Vagina (tissue), 2 donors: ENCODE results near the gene GLE1. TPM values are rescaled to one million over a fixed set of nuclear protein-coding genes. Genes with fewer than 3 reads are reported as not detected.
A peak's percentile ranks its signal among the peaks of the same experiment; 100 is the strongest.
"Not testable (repeated sequence)": the region's sequence is repeated elsewhere in the genome, so short reads cannot be mapped to it uniquely, and the experiment has no call there.

Experiments
- DNase-seq, 2 donors: peaks; one replicate each; pipeline ENCODE4 v3.0.0-alpha.2; 2017; ENCODE audit errors: extremely low spot score in 2 of 2
- H3K27ac ChIP-seq: fragments of 200-600 bp; sonication (generic); one replicate; pipeline ENCODE4 v1.5.1; 2019
- H3K27me3 ChIP-seq: fragments of 200-600 bp; sonication (generic); one replicate; pipeline ENCODE4 v1.5.1; 2019
- H3K36me3 ChIP-seq, 2 donors: fragments of 200-600 bp; sonication (generic); one replicate each; pipeline ENCODE4 v1.5.1; 2017 to 2019
- H3K4me1 ChIP-seq: fragments of 200-600 bp; sonication (generic); one replicate; pipeline ENCODE4 v1.5.1; 2019
- H3K4me3 ChIP-seq, 2 donors: fragments of 200-600 bp; sonication (generic); 1 replicate in 1 of 2; 2 replicates in 1 of 2; pipeline ENCODE4 v1.5.1; 2016 to 2019
- H3K9me3 ChIP-seq: fragments of 200-600 bp; sonication (generic); one replicate; pipeline ENCODE4 v1.5.1; 2019
- POLR2A ChIP-seq, 2 donors: fragments of 450-650 bp; IDR thresholded peaks; one replicate each; pipeline ENCODE4 v1.6.1; 2017; ENCODE audit warnings: antibody characterized with exemption in 2 of 2, mild to moderate bottlenecking in 2 of 2, moderate library complexity in 2 of 2
- POLR2AphosphoS5 ChIP-seq, 2 donors: sonication (generic); formaldehyde crosslinking; IDR thresholded peaks; one replicate each; pipeline ENCODE4 v1.9.0; 2017; ENCODE audit warnings: antibody characterized with exemption in 2 of 2, mild to moderate bottlenecking in 2 of 2, low read depth in 1 of 2; ENCODE audit not compliant: insufficient read depth in 1 of 2
- intact Hi-C: fragments of 100-400 bp; cut with DNase I; formaldehyde crosslinking; loops from one replicate; pipeline ENCODE4 v1.15.1; 2023
- total RNA-seq: library from RNA; depleted of rRNA; stranded (reverse); fragments of >200 nt; gene quantifications from one replicate; pipeline ENCODE4 v1.2.3, GENCODE V29; 2016
- TF ChIP-seq, protein P1 (sequence below), 3 experiments: fragments of 450-650 bp in 2 of 3; fragments of 200-600 bp in 1 of 3; sonication (generic) in 1 of 3; IDR thresholded peaks; one replicate each; pipeline ENCODE4 v1.5.1; 2017 to 2019; ENCODE audit warnings: antibody characterized with exemption in 3 of 3, mild to moderate bottlenecking in 2 of 3, moderate library complexity in 2 of 3

The GLE1 gene
- total RNA-seq, 1 donor from 2014 or later, result 20.9 TPM

DNA sequence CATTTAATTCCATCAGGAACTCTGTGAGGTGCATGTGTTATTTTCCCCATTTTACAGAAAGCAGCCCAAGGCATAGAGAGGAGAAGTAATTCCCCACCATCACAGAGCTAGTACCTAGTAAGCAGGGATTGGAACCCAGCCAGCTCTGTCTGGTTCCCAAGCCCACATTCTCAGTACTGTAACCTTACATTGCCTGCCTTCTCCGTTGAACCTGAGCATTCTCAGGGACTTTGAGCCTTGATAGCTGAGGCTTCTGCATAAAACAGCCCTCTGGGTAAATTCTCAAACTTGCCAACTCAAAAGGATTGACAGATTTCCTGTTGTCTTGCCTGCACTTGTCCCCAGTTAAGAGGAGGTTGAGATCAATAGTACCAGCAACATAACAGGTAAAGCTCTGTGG lies 9.2 kb upstream of the GLE1 start:
- DNase-seq, result no peak
- Histone ChIP-seq H3K27ac (no peak overlapping the region), H3K4me1 (peaks cover 8% of the 10 kb centered on the region), H3K27me3 (no peaks in the 10 kb centered on the region), H3K36me3 (peaks cover 0 to 55% of the 10 kb centered on the region in 2 donors), H3K4me3 (no peak overlapping the region), H3K9me3 (no peaks in the 10 kb centered on the region)
- intact Hi-C loops, result loop anchor here (10.0 kb wide), 1 partner anchor 60 kb away; no protein-coding TSS in a partner anchor
- TF ChIP-seq POLR2AphosphoS5 (IDR thresholded peaks at IDR 0.05; ENCODE audit: insufficient read depth in 1 of 2, low read depth in 1 of 2), result no peak
- TF ChIP-seq POLR2A (IDR thresholded peaks at IDR 0.05), result no peak
- TF ChIP-seq, protein P1, sequence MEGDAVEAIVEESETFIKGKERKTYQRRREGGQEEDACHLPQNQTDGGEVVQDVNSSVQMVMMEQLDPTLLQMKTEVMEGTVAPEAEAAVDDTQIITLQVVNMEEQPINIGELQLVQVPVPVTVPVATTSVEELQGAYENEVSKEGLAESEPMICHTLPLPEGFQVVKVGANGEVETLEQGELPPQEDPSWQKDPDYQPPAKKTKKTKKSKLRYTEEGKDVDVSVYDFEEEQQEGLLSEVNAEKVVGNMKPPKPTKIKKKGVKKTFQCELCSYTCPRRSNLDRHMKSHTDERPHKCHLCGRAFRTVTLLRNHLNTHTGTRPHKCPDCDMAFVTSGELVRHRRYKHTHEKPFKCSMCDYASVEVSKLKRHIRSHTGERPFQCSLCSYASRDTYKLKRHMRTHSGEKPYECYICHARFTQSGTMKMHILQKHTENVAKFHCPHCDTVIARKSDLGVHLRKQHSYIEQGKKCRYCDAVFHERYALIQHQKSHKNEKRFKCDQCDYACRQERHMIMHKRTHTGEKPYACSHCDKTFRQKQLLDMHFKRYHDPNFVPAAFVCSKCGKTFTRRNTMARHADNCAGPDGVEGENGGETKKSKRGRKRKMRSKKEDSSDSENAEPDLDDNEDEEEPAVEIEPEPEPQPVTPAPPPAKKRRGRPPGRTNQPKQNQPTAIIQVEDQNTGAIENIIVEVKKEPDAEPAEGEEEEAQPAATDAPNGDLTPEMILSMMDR (IDR thresholded peaks at IDR 0.05), result no peak

DNA sequence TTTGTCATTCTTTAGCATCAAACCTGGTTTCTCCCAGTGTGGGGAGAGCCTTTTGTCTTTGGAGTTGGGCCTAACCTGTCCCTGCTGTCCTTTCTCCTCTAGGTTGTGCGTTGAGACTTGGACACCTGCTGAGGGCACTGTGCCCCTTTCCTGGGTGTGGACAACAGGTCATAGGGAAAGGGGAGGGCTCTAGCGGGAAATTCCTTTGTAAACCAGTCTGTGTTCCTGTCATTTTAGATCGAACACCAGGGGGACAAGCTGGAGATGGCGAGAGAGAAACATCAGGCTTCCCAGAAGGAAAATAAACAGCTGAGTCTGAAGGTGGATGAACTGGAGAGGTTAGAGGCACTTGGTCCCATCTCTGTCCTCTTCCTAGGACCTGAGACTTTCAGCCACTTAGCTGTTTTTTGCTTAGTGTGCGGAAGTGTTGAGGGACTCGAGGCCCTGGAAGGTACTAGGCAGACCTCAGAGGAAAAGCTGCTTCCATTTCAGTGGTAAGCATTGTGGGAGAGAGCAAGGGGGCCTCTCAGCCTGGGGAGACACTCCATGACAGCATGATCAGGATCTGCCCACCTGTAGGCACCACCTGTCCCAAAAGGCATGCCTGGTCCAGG lies 8.6 kb upstream of the GLE1 start:
- Histone ChIP-seq H3K27me3 (no peaks in the 10 kb centered on the region), H3K27ac (no peak overlapping the region), H3K9me3 (no peaks in the 10 kb centered on the region), H3K4me3 (no peak overlapping the region), H3K36me3 (peaks cover 0 to 53% of the 10 kb centered on the region in 2 donors), H3K4me1 (peaks cover 8% of the 10 kb centered on the region)
- TF ChIP-seq POLR2A (IDR thresholded peaks at IDR 0.05), result no peak
- TF ChIP-seq POLR2AphosphoS5 (IDR thresholded peaks at IDR 0.05; ENCODE audit: insufficient read depth in 1 of 2, low read depth in 1 of 2), result no peak
- TF ChIP-seq, protein P1 (IDR thresholded peaks at IDR 0.05), result no peak
- intact Hi-C loops, result loop anchor here (10.0 kb wide), 1 partner anchor 61 kb away; no protein-coding TSS in a partner anchor
- no peak for DNase-seq

DNA sequence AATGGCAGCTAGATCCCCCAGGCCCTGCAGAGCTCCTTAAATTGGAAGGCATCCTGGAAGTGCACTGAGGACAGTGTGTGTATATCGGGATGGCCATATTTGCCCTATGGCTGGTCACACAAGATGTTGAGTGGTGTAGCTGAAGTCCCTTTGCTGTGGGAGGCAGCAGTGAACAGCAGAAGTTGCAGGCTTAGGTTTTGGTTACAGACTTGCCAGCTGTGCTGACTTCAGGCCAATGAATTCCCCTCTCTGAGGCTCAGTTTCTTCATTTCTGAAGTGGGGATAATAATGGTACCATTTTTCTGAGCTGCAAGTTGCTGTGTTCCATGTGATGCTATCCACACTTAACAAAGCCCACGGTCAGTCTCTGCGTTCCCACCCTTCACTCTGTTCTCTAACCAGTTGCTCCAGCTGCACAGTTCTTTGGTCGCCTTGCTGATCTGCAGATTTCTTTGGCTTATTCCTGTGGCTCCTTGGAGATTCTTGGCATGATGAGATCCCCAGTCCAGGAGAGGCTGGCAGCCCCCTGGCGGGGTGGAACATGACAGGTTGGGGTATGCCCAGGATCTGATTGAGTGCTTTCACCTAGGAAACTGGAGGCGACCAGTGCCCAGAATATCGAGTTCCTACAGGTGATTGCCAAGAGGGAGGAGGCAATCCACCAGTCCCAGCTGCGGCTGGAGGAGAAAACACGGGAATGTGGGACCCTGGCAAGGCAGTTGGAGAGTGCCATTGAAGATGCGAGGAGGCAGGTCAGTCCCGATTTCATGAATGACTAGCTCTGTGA lies 6.5 kb upstream of the GLE1 start:
- no peaks in the 10 kb centered on the region for H3K27me3 ChIP-seq
- H3K36me3 ChIP-seq, result peaks cover 0 to 39% of the 10 kb centered on the region in 2 donors
- TF ChIP-seq POLR2AphosphoS5 (IDR thresholded peaks at IDR 0.05; ENCODE audit: insufficient read depth in 1 of 2, low read depth in 1 of 2) (no peak), POLR2A (IDR thresholded peaks at IDR 0.05) (no peak)
- TF ChIP-seq, protein P1 (IDR thresholded peaks at IDR 0.05), result no peak
- no peak overlapping the region for H3K27ac ChIP-seq
- intact Hi-C loops, result loop anchor here (10.0 kb wide), 1 partner anchor 63 kb away; no protein-coding TSS in a partner anchor
- no peaks in the 10 kb centered on the region for H3K9me3 ChIP-seq
- H3K4me3 ChIP-seq, result no peak overlapping the region
- H3K4me1 ChIP-seq, result peaks cover 8% of the 10 kb centered on the region
- no peak for DNase-seq

DNA sequence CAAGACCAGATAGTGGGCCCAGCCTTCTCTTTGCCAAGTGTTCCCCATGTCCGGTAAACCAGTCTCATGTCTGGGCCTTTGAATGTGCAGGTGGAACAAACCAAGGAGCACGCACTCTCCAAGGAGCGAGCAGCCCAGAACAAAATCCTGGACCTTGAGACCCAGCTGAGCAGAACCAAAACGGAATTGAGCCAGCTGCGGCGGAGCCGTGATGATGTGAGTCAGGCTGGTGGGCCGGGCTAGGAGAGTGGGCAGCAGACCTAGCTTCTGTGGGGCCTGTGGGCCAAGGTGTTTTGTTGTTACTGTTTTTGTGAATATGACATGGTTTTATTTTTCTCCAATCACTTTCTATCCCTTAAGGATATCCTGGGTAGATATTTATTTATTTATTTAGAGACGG lies 5.6 kb upstream of the GLE1 start:
- no peaks in the 10 kb centered on the region for H3K27me3 ChIP-seq
- DNase-seq, result no peak
- H3K36me3 ChIP-seq, result peaks cover 0 to 35% of the 10 kb centered on the region in 2 donors
- peaks cover 16% of the 10 kb centered on the region for H3K4me1 ChIP-seq
- intact Hi-C loops, result loop anchor here (10.0 kb wide), 1 partner anchor 64 kb away; no protein-coding TSS in a partner anchor
- no peak overlapping the region for H3K4me3 ChIP-seq
- H3K9me3 ChIP-seq, result no peaks in the 10 kb centered on the region
- no peak overlapping the region for H3K27ac ChIP-seq
- no peak for TF ChIP-seq POLR2AphosphoS5 (IDR thresholded peaks at IDR 0.05; ENCODE audit: insufficient read depth in 1 of 2, low read depth in 1 of 2)
- no peak for TF ChIP-seq POLR2A (IDR thresholded peaks at IDR 0.05)

DNA sequence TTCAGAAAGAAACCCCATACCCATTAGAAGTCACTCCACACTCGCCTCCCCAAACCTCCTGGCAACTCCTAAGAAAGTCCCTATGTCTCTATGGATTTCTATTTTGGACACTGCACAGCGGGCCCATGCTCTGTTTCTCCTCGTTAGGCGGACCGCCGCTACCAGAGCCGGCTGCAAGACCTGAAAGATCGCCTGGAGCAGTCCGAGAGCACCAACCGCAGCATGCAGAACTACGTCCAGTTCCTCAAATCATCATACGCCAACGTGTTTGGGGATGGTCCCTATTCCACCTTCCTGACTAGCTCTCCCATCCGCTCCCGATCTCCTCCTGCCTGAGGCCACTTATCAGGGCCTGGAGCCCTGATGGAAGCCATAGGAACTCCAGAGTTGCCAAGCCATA lies 4.6 kb upstream of the GLE1 start:
- no peak overlapping the region for H3K27ac ChIP-seq
- intact Hi-C loops, result loop anchor here (10.0 kb wide), 1 partner anchor 65 kb away; no protein-coding TSS in a partner anchor
- peaks cover 0 to 35% of the 10 kb centered on the region in 2 donors for H3K36me3 ChIP-seq
- peaks cover 16% of the 10 kb centered on the region for H3K4me1 ChIP-seq
- H3K27me3 ChIP-seq, result no peaks in the 10 kb centered on the region
- H3K9me3 ChIP-seq, result no peaks in the 10 kb centered on the region
- no peak for DNase-seq
- H3K4me3 ChIP-seq, result no peak overlapping the region
- no peak for TF ChIP-seq POLR2A (IDR thresholded peaks at IDR 0.05)
- no peak for TF ChIP-seq POLR2AphosphoS5 (IDR thresholded peaks at IDR 0.05; ENCODE audit: insufficient read depth in 1 of 2, low read depth in 1 of 2)
- TF ChIP-seq, protein P1 (IDR thresholded peaks at IDR 0.05), result no peak

DNA sequence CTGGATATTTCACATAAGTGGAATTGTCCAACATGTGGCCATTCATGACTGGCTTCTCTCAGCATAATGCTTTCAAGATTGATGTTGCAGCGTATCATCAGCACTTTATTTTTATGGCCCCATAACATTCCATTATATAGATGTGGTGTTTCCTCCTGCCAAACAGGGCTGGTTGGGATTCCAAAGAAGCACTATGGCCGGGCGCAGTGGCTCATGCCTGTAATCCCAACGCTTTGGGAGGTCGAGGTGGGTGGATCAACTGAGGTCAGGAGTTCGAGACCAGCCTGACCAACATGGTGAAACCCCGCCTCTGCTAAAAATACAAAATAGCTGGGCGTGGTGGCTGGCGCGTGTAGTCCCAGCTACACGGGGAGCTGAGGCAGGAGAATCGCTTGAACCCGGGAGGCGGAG lies 1.1 kb upstream of the GLE1 start:
- H3K27ac ChIP-seq, result peak overlapping the region; percentile 78
- intact Hi-C loops, H3K9me3 ChIP-seq, H3K27me3 ChIP-seq, DNase-seq: not testable (repeated sequence)
- peaks cover 0 to 20% of the 10 kb centered on the region in 2 donors for H3K36me3 ChIP-seq
- H3K4me3 ChIP-seq, result peak overlapping the region; percentile 87 to 92
- peaks cover 26% of the 10 kb centered on the region for H3K4me1 ChIP-seq
